ENCODE measurements around the gene GNG13.
"Not testable (repeated sequence)": the region's sequence is repeated elsewhere in the genome, so short reads cannot be mapped to it uniquely, and the experiment has no call there.

The GNG13 gene

DNA sequence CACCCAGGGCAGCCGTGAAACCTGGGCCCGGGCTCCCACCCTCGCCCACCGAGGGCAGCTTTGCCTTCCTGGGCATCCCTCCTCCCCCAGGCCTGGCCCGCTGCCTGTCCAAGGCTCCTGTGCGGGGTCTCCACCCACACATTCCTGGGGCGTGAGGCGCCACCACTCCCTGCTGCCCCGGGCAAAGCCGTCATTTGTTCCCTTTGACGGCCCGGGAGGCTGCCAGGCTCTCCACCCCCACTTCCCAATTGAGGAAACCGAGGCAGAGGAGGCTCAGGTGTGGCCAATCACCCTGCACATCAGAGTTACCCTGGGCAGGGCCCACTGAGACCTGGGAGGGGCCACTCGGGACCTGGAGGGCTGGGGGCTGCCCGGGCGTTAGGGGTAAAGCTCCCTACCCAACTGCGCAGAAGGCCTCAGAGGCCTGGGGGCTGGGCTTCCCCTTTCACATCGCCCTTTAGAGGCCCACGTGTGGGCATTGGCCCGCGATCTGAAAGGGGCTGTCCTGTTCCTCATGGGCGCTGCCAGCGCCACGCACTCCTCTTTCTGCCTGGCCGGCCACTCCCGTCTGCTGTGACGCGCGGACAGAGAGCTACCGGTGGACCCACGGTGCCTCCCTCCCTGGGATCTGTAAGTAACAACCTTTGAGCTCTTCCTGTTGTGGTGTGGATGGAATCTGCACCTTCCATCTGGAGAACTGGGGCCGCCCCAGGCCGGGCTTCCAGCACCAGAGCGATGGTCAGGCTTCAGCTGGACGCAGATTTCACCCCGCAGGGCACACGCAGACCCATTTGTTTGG, 39.8 kb downstream of the GNG13 start, which contains the start of gene MSLN:
Gene MSLN, plus strand, starts transcription at position 190 of the 799 bp plus-strand sequence. CDS start 1,947 bp downstream, outside the sequence.
- DNase-seq, result no peak

DNA sequence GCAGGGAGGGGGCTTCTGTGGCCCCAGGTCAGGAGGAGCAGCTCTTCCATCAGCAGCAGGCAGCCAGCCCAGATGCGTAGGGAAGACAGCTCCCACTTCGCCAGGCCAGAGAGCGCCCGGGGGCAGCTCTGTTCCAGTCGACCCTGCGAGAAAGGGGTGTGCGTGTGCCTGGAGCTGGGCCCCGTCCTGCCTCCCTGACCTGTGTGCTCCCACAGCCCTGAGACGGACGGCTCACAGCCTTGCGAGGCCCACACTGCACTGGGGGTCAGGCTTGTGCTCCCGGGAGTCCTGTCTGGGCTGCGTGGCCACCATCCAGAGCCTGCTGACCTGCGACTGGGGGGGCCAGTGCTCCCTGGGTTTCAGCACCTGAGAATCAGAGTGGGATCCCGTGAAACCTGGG, 40.5 kb downstream of the GNG13 start:
- DNase-seq, result no peak

DNA sequence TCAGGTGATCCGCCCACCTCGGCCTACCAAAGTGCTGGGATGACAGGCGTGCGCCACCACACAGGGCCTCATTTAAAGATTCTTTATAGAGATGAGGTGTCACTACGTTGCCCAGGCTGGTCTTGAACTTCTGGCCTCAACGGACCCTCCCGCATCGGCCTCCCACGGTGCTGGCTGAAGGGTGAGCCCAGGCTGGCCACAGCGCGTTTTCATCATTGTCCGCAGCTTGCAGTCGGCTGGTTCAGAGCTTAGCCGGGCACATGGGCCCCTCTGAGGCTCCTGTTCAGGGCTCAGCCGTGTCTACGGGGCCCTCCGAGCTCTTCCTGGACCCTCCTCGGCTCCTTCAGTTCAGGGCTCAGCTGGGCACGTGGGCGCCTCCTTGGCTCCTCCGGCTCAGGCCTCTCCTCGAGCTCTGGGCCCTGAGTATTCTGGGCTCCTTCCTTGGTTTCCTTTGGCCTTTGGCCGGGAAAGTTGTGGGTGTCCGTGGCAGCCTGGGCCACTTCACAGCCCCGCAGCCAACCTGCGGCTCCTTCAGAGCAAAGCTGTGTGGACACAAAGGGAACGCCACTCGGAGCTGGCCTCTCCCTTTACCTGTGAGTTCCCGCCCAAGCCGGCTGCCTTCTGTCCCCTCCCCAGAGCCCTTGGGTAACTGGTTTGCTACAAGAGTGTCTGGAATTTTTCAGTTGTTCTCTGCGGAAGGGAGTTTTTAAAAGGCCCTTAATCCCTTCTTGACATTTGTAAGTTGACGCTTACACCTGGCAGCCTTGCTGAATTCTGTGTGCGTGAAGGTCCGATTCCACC, 41.2 kb downstream of the GNG13 start:
- DNase-seq, result no peak

DNA sequence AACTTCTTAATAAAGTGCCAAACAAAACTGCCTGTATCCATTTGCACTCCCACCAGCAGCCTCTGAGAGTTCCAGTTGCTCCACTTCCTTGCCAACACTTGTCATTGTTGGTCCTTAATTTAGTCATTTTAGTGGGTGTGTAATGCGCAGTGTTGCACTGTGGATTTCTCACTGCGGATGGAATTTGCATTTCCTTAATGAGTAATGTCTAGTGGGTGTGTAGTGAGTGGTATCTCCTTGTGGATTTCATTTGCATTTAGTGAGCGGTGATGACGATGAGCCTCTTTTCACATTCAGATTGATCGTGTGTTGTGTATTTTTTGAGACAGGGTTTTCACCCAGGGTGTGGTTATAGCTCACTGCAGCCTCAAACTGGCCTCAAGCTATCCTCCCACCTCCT, 44.1 kb downstream of the GNG13 start:
- DNase-seq, result no peak

DNA sequence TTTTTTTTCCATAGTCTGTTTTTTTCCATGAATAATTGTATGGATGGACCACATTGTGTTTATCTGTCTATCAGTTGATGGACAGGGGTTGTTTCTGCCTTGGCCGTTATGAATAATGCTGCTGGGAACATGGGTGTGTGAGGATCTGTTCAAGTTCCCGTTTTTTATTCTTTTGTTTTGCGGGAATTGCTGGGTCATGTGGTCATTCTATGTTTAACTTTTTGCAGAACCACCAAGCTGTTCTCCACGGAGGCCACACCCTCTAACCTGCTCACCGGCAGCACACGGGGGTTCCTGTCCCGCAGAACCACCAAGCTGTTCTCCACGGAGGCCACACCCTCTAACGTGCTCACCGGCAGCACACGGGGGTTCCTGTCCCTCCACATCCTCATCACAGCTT, 45.9 kb downstream of the GNG13 start:
- no peak for DNase-seq

DNA sequence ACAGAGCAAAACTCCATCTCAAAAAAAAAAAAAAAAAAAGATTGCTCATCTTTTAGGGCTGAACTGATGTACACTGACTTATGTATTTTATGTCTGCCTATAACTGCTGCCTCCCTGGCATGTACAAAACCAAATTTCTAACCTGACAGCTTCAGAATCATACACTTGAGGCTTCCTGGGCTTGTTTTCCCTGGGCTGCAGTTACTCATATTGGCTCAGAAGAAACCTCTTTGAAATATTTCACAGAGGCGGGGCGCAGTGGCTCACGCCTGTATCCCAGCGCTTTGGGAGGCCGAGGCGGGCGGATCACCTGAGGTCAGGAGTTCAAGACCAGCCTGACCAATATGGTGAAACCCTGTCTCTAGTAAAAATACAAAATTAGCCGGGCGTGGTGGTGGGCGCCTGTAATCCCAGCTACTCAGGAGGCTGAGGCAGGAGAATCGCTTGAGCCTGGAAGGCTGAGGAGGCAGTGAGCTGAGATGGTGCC, 46.4 kb downstream of the GNG13 start:
- DNase-seq, result not testable (repeated sequence)

DNA sequence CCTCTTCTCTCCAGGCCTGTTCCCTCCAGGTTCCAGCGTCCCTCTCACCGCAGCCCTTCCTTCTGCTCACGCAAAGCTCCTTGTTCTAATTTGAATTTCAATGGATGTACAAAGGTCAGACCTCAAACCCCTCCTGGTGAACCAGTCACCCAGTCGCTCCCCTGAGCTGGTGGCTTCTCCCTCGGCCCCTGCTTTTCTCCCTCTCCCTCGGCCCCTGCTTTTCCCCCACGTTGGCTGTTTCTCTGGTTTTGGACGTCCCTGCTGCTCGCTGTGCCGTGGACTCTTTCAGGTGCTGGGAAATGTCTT, 48.6 kb downstream of the GNG13 start:
- DNase-seq, result no peak

DNA sequence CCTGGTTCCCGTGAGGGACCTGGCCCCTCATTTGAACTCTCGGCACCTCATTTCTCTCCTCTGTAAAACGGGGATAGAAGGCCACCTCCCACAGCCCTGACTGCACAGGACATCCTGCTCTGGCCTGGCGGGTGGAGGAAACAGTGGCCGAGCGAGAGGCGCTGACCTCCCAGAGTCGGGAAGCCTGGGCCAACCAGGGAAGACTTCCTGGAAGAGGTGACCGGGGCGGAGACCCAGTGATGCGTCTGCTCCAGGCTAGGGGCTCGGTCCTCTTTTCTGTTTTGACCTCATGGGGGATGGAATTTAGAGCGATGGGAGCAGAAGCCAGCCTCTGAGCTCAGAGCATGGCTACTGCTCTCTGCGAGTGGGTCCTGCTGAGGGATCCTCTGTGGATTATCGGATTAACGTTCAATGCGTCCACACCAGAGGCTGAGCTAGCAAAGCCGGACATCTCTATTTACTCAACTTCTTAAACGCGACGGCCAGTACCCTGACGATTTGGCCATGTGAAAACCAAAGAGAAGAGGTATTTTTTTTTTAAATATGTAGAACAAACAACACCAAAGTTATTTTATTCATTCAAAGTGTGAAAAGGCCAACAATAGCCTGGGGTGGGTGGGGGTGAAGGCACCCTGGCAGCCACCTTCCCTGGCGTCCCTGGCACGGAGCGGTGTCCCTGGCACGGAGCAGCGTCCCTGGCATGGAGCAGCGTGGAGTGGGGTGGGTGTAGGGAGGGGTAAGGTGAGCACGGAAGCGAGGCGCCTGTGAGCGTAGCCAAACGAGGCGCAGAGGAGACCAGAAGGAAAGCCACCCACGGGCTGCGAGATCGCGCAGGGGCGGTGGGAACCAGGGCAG, 49.2 kb downstream of the GNG13 start:
- no peak for DNase-seq

DNA sequence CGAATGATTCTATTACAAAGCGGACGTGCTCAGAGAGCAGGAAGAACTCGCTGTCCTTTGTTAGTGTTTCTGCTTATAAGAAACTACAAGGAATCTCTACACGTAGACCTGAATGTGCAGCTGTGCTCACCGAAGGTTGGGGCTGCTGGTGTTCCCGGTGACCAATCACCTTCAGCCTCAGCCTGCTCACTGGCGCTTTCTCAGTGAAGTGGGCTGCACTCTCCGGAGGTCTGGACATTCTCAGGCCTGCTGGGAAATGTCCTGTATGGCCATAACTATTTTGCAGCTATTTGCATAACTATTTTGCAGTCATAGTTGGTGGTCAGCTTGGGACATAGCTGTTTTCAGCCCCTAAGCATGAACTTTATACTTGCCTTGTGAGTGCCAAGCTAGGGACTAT, 50.0 kb downstream of the GNG13 start:
- no peak for DNase-seq

DNA sequence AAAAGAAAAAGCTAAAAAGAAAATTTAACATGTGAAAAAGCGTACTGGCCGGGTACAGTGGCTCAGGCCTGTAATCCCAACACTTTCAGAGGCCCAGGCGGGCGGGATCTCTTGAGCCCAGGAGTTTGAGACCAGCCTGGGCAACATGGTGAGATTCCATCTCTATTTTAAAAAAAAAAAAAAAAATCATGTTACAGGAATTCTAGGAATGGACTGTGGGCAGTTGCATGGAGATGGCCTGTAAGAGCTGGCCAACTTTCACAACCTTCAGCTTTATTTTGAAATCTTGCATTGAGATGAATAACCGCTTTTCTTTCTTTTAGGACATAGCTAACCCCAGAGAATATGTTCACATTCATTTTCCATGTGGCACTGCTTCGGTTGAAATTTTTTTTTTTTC, 51.5 kb downstream of the GNG13 start:
- DNase-seq, result peak; percentile 67
